OCI-LY3 (cell line): ENCODE results near the gene C22orf39.

ENCODE experiments used
- CTCF ChIP-seq: fragments of 200-600, 300-600 bp; sonication (generic); IDR thresholded peaks from 2 replicates; pipeline ENCODE4 v1.5.1; 2014; ENCODE audit warnings: antibody characterized with exemption, low read length, low read depth
- EZH2phosphoT487 ChIP-seq: fragments of 200-600 bp; shearing (Covaris generic); IDR thresholded peaks from 2 replicates; pipeline ENCODE4 v1.6.1; 2018; ENCODE audit warnings: antibody characterized with exemption, mixed run types, low read depth

GRCh38 chr22:19442166-19442565 lies 5.3 kb downstream of the C22orf39 start:
- TF ChIP-seq CTCF (no peak), EZH2phosphoT487 (no peak)
